ENCODE results near the gene MET.
"Not testable (repeated sequence)": the region's sequence is repeated elsewhere in the genome, so short reads cannot be mapped to it uniquely, and the experiment has no call there.

GRCh38 chr7:116821647-116822046 lies 149.7 kb downstream of the MET start:
- not testable (repeated sequence) for TF ChIP-seq SIN3A (conservative IDR thresholded peaks at IDR 0.05 in 1 of 2, IDR thresholded peaks at IDR 0.05 in 1 of 2; ENCODE audit: low read depth in 1 of 2, low read length in 2 of 2); ZNF274 (IDR thresholded peaks at IDR 0.05; ENCODE audit: borderline replicate concordance, extremely low read depth, low read length); POLR2A (IDR thresholded peaks at IDR 0.05; ENCODE audit: control extremely low read depth in 1 of 2, low read depth in 2 of 2, low read length in 2 of 2); PHF8 (conservative IDR thresholded peaks at IDR 0.05; ENCODE audit: low read depth, low read length)
- TF ChIP-seq, protein P1, sequence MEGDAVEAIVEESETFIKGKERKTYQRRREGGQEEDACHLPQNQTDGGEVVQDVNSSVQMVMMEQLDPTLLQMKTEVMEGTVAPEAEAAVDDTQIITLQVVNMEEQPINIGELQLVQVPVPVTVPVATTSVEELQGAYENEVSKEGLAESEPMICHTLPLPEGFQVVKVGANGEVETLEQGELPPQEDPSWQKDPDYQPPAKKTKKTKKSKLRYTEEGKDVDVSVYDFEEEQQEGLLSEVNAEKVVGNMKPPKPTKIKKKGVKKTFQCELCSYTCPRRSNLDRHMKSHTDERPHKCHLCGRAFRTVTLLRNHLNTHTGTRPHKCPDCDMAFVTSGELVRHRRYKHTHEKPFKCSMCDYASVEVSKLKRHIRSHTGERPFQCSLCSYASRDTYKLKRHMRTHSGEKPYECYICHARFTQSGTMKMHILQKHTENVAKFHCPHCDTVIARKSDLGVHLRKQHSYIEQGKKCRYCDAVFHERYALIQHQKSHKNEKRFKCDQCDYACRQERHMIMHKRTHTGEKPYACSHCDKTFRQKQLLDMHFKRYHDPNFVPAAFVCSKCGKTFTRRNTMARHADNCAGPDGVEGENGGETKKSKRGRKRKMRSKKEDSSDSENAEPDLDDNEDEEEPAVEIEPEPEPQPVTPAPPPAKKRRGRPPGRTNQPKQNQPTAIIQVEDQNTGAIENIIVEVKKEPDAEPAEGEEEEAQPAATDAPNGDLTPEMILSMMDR (IDR thresholded peaks at IDR 0.05; ENCODE audit: control extremely low read depth in 1 of 3, insufficient read depth in 1 of 3, low read depth in 1 of 3, low read length in 3 of 3), result not testable (repeated sequence)
